ENCODE data around the gene RPL22.

Gene RPL22

DNA sequence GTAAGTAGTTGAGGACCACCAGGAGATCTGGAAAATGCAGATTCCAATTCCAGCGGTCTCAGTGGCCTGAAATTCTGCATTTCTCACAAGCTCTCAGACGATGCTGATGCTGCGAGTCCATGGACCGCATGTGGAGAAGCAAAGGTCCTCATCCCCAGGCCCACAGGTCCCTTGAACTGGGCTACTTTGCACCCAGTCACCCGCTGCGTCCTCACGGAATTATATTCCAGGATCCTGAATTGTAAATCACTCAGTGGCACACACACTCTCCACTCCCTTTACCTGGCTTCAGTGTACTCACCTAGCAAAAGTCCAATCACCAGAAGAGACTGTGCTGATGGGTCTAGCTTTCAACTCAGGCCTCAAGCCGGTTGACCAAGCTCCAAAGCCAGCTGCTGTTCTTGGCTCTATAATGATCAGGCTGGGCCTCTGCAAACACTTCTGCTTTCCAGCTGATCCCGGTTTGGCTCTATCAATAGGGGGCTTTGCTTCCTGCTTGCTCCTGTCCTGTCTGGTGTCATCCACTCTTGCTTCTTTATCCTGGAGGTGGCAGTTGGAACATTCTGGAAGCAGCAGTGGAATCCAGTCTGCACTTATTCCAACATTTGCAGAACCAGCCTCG lies 904 bp upstream of the RPL22 start:
- DNase-seq = no peak

DNA sequence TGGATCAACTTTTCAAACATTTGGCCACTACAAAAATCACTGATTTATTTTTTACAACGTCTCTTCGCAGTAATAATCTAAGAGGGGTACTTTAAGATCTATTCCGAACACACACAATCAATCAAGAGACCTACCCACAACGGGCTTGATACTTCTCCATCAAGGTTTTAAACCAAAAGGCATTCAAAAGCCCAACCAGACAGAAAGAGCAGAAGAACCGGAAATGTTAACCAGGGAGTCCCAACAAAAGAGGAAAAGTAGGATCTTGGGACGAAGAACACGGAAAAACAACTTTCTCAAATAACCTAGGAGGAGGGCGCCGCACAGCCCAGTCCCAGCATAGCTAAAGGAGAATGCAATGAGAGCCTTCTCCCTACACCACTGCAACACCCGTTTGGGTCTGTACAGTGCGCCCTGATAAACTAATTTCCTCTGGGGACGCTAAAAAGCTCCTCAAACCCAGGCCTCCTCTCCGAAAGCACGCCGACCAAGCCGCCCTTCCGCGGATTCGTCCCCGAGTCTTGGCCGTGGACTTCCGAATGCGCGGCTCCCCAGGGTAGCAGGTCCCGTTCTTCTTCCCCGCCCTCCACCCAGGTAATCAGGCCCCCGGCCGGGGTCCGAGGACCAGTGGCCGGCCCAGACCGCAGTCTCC lies 623 bp downstream of the RPL22 start:
- DNase-seq = no peak

- no peak for DNase-seq
These were observed 1.5 kb downstream of the RPL22 start for GRCh38 chr1:6197746-6198427.

DNA sequence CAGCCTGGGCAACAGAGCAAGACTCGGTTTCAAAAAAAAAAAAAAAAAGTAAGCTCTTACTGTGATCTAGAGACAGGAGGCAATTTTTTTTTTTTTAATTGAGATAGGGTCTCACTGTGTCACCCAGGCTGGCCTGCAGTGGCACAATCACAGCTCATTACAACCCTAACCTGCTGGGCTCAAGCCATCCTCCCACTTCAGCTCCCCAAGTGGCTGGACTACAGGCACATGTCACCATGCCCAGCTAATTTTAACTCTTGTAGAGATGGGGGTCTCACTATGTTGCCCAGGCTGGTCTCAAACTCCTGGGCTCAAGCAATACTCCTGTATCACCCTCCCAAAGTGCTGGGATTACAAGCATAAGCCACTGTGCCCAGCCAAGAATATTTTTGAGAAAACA lies 7.4 kb downstream of the RPL22 start:
- DNase-seq = no peak

GRCh38 chr1:6188466-6188865 lies 10.9 kb downstream of the RPL22 start:
- no peak for DNase-seq

DNA sequence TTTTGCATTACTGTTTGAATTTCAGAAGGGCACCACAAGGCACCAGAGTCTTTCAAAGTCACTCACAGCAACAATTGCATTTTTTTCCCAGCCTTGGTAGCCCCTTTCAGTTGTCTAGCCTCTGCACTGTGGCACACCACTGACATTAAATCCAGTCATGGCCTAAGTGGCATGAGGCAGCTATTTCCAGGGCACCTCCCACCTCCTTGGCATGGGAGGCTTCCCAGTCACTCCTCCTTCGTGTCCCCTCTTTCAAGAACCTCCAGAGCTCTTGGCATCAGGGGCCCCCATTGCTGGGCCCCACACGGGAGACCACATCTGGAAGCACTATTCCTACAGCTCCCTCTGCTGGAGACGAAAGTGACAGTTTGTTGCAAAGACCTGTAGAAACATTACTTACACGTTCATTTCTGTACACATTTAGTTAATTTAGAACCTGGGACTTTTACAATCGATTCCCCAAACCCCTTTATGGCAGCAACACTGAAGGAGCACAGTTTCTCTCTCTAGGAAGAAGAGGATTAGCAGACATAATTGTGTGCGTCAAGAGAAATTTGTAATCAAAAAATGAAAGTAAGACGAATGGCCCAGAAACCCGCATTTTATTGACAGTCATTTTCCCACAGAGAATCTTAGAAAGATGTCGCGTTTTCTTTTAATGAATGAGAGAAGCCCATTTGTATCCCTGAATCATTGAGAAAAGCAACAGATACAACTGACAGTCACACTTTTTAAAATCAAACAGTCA lies 13.6 kb downstream of the RPL22 start:
- no peak for DNase-seq

DNA sequence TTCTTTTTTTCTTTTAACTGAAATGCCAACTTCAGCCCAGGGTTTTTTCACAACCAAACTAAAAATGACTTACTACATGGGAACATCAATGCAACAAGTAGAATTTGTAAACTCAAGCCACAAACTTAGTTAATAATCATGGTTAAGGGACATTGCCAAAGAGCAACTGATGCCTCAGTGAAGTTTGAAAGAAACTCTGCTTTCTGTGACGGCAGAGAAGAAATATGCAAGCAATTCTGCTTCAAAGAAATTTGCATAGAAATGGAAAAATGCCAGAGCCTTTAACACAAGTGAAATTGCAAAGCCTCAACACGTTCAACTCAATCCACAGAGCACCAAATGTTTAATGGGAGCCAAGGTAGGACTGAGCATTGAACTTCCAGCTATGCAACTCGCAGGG lies 14.2 kb downstream of the RPL22 start:
- no peak for DNase-seq

GRCh38 chr1:6184083-6184783 lies 15.2 kb downstream of the RPL22 start:
- DNase-seq = no peak

- no peak for DNase-seq
These were observed 15.8 kb downstream of the RPL22 start for GRCh38 chr1:6183520-6183989.

DNA sequence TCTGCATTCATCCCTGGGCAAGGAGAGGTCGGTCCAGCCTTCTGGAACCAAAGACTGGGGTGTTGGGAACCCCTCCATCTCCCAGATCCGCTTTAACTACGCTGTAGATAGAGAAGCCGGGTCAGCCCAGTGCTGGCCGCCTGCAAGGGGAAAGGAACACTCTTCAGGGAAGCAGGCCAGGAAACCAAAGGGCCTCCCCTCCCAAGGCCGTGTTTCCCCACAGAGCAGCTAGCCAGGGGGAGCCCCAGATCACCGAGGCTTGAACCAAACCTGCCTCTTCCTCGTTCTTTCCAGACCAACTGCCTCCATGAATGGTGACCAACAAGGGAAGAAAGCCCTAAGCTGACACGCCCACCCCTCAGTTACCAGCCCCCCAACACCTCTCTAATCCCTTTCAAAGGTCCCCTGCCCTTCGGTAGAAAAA lies 18.0 kb downstream of the RPL22 start:
- DNase-seq = no peak

DNA sequence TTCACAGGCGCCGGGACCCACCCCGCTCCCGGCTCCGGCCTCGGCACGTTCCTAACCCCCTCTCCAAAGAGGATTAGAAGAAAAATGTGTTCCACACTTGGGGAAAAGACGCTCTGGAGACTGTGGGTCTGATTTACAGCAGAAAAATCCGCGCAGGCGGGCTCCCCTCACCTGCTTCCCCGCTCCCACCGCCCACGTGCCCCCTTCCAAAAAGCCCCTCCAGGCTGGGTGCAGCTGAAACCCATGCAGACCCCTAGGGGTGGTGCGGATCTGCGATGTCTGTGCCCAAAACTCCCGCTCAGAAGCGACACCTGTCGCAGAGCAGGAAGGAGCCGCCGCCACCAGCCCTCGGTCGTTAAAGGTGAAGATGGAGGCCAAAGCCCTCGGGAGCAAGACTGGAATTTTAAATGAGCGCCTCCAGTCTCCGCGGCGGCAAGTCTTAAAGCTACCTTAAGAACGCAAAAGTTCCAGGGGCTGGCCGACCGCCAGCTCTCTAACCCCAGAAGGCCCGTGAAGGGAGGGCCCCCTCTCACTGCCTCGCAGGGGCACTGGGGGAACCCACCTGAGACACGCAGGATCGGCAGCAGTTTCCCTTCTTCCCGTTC lies 18.6 kb downstream of the RPL22 start:
- no peak for DNase-seq

GRCh38 chr1:6180268-6180706 lies 19.1 kb downstream of the RPL22 start, which contains the start of gene CHD5:
Gene CHD5 (minus strand): TSS chr1:6180321. CDS start chr1:6180023, 298 bp downstream.
- DNase-seq = no peak

GRCh38 chr1:6179564-6180175 lies 19.7 kb downstream of the RPL22 start:
- no peak for DNase-seq

- DNase-seq = no peak
These were observed 20.4 kb downstream of the RPL22 start for GRCh38 chr1:6178751-6179563.

DNA sequence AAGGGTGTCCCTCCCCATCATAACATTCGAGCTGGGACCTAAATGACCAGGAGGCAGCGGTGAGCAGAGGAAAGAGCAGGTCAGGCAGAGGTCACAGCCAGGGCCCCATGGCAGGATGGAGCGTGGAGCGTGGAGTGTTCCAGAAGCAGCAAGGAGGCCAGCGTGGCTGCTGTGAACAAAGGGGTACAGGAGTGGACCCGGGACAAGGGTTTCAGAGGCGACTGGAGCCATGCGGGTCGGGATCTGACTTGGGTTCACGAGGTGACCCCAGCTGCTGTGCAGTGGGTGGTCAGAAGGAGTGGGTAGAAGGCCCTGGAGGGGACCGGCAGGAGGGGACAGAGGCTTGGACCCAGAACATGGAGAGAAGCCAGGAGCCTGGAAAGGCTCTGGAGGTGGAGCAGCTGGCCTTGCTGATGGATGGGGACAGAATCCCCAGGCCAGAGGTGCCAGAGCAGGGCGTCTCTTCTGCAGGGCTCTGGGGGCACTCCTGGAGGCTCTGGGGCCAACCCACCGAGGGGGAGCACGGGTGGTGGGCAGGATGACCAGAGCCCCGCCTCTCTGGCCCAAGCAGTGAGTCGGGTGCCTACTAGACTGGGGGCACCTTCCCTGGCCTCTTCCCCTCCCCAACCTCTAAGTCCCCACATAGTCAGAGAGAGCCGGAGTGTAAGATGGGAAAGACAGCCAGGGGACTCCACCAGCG lies 21.6 kb downstream of the RPL22 start:
- no peak for DNase-seq

DNA sequence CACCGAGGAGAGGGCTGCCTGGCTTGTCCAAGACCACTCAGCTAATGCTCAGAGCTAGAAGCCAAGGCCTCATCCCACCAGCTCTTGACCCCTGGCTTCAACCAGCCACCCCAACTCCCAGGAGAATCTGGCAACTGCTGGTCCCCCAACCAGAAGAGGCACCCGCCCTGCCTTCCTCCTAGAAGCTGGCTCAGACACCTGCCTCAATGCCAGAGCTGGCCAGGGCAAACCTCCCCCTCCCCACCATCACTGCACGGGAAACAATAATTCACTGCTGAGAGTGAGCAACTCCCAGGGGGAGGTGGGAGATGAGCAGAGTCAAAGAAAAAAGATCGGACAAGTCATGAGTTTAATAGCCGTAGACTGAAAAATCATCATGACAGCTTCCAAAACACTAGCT lies 22.6 kb downstream of the RPL22 start:
- no peak for DNase-seq

GRCh38 chr1:6175411-6175828 lies 24.0 kb downstream of the RPL22 start:
- DNase-seq = no peak

- no peak for DNase-seq
These were observed 24.6 kb downstream of the RPL22 start for GRCh38 chr1:6174621-6175410.

DNA sequence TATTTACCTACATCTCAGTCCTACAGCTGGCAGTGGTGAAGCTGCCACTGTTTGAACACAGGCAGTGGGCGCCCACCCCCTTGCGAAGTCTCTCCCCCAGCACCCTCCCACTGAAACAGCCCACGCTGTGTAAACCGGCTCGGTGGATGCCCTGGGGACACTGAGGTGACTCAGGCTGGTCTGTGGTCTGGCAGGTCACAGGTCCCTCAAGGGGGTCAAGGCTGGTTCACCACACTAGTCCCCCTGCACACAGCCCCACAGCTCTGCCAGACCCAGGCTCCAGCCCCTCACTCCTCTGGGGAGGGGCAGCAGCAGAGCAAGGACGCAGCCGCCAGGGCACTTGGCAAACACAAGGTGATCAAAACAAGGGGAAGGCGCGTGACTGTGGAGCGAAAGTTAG lies 26.8 kb downstream of the RPL22 start:
- no peak for DNase-seq

Measured in activated CD8-positive, alpha-beta memory T cell treated with anti-CD3 and anti-CD28 coated beads, Interleukin-2, amount 50 U/mL, for 4 hours (primary cell).